NK-92 (cell line): ENCODE results near the gene NEU3.
"Not testable (repeated sequence)": the region's sequence is repeated elsewhere in the genome, so short reads cannot be mapped to it uniquely, and the experiment has no call there.

Experiments used
- DNase-seq: peaks from one replicate; lab custom pipeline; 2025; ENCODE audit not compliant: unreplicated experiment; lab: John Stamatoyannopoulos, UW

The NEU3 gene

DNA sequence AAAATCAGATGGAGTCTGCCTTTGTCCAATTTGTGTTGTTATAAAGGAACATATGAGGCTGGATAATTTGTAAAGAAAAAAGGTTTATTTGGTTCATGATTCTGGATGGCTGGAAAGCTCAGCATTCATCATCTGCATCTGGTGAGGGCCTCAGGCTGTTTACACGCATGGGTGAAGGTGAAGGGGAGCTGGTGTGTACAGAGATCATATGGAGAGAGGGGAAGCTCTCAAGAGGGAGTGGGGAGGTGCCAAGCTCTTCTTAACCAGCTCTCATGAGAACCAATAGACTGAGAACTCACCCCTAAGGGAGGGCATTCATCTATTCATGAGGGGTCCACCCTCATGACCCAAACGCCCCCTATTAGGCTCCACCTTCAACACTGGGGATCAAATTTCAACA lies 40.0 kb downstream of the NEU3 start:
- DNase-seq: no peak

GRCh38 chr11:75029836-75030631 lies 41.3 kb downstream of the NEU3 start:
- DNase-seq: no peak

DNA sequence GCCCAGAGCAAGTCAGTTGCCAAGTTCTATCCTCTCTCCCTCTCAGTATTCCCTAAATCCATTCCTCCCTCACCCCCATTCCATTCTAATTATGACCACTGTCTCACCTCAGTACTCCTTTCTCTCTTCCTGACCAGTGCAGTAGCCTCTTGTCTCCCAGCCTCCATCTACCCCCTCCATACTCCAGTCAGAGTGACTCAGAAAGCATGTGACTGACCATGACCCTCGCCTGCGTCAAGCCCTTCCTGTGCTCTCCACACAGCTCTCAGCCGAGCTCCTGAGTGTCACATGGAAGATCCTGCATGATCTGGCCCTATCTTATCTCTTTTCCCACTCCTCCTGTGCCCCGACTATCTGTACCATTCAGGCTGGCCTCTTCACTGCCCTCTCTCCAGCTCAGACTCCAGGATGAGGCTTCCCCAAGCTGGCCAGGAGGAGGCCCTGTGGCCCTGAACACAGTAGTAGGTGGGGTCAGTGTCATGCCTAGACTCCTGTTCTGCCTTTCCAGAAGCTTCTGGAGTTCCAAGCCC lies 42.6 kb downstream of the NEU3 start:
- no peak for DNase-seq

GRCh38 chr11:75031771-75032549 lies 43.2 kb downstream of the NEU3 start:
- DNase-seq: no peak

GRCh38 chr11:75032550-75032935 lies 43.8 kb downstream of the NEU3 start:
- no peak for DNase-seq

GRCh38 chr11:75033916-75034315 lies 45.2 kb downstream of the NEU3 start:
- DNase-seq: no peak

GRCh38 chr11:75035256-75035655 lies 46.5 kb downstream of the NEU3 start:
- DNase-seq: no peak

DNA sequence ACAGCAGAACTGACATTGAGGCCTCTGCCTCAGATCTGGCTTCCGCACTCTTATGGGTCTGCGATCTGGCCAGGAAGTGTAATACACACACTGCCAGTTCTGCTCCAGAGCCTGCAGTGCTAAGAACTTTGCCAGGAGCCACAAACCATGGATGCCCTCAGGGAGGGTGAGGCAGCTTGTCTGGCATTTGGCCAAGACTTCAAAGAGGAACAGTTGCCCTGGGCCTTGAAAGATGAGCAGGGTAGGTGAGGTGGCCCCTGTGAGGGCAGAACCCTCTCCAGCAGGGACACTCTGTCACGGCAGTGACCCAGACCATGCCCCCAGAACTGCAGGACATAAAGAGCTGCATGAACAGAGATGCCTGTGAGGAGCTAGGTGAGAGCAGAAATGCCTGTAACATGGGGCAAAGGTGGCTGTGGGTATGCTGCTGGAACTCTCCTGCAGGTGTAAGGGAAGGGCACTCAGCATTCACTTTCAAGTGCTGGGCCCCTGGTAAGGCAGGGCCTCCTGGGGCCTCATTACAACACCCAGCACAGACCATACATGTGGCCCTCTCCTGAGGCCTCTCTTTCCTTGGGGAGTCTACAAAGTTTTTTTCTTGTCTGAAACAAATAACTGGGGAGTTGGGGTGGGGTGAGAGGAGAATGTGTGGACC lies 47.3 kb downstream of the NEU3 start:
- DNase-seq: no peak

DNA sequence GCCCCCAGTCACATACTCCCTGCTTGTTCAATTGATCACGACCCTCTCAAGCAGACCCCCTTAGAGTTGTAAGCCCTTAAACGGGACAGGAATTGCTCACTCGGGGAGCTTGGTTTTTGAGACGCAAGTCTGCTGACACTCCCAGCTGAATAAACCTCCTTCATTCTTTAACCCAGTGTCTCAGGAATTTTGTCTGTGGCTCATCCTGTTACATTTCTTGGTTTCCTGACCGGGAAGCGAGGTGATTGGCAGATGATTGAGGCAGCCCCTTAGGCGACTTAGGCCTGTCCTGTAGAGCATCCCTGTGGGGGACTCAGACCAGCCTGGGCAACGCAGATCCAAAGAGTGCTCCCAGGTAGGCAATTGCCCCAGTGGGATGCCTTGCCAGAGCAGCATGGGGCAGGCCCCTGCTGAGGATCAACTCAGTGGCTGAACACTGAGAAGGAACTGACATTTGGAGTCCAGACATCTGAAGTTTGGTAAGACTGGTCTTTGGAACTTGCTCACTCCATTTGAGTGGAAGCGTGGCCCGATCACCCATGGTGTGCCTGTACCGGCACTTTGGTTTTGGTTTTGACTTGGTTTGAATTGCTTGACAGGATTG lies 51.5 kb downstream of the NEU3 start:
- no peak for DNase-seq

- DNase-seq: no peak
Measured at GRCh38 chr11:75041263-75041662, 52.5 kb downstream of the NEU3 start.

DNA sequence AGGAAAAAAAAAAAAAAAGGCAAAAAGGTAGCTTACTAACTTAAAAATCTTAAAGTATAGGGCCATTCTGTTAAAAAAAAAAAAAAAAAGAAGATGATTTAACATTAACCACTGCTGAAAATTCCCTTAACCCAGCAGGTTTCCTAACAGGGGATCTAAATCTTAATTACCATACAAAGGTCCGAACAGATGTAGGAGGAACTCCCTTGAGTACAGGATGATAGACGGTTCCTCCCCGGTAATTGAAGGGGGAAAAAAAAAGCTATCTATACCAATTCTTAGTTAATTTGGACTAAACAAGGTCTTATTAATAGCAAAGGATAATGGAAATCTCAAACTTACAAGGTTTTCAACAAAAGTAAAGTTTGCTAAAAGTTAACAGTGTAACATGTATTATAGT lies 53.1 kb downstream of the NEU3 start:
- DNase-seq: not testable (repeated sequence)

DNA sequence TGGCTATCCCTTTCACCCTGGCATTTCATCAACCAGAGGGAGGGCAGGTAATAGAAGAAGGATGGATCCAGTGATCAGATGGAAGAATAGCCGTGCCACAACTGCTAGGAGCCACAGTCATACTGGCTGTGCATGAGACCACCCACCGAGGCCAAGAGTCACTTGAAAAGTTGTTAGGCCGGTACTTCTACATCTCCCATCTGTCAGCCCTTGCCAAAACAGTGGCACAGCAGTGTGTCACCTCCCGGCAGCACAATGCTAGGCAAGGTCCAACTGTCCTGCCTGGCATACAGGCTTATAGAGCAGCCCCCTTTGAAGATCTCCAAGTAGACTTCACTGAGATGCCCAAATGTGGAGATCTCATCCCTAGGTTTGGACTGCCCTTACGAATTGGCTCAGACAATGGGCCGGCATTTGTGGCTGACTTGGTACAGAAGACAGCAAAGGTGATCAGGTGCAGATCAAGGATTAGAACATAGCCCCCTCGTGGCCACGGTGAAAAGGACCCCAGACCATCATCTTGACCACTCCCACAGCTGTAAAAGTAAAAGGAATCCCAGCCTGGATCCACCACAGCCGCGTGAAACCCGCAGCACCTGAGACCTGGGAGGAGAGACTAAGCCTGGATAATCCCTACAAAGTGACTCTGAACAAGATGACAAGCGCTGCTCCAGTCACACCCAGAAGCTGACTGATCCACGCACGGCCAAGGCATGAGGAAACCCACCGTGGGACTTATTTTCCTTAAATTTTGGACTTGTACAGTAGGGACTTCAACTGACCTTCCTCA lies 55.8 kb downstream of the NEU3 start:
- not testable (repeated sequence) for DNase-seq

DNA sequence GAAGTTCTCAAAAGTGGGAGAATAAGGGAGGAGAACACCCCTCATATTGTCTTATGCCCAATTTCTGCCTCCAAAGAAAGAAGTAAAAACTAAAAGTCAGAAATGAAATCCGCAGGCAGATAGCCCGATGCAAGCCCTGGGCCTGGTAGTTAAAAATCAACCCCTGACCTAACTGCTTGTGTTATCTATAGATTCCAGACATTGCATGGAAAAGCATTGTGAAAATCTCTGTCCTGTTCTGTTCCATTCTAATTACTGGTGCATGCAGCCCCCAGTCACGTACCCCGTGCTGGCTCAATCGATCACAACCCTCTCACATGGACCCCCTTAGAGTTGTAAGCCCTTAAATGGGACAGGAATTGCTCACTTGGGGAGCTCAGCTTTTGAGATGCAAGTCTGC lies 57.9 kb downstream of the NEU3 start:
- not testable (repeated sequence) for DNase-seq

DNA sequence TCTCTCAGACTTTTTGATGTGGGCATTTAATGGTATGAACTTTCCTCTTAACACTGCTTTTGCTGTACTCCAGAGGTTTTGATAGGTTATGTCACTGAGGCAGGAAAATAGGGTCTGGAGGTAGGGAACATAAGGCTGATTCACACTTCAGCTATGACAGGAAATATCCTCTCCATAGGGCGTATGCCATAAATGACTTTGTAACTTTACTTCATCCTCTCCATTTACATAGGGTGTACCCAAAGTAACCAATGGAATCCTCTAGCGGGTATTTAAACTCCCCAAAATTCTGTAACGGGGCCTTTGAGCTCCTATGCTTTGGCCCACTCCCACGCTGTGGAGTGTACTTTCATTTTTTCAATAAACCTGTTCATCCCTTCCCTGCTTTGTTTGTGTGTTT lies 58.5 kb downstream of the NEU3 start:
- no peak for DNase-seq

- not testable (repeated sequence) for DNase-seq
Measured at GRCh38 chr11:75049501-75050266, 61.0 kb downstream of the NEU3 start.

DNA sequence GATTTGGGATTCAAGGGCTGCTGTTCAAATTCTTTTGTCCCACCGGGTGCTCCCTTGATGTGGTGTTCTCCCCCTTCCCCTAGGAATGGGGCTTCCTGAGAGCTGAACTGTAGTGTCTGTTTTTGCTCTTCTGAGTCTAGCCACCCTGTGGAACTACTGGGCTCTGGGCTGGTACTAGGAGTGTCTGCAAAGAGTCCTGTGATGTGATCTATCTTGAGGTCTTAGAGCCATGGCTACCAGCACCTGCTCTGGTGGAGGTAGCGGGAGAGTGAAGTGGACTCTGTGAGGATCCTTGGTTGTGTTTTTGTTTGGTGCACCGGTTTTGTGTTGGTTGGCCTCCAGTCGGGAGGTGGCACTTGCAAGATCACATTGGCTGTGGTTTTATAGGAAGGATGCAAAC lies 61.8 kb downstream of the NEU3 start:
- no peak for DNase-seq

DNA sequence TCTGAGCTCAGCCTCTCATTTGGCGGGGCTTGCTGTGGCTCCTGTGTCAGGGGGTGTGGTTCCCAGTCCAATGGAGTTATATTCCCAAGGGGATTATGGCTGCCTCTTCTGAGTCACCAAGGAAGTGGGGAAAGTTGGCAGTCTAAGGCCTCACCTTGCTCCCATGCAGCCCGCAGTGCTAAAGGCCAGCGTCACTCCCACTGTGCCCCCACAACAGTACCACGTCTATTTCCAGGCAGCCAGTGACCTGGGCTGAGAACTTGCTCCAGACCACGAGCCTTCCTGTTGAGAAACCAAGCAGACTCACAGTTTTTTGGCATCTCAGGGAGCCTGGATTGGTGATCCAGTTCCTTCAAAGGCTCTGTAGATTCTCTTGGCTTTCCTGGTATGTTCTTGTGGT lies 62.3 kb downstream of the NEU3 start:
- no peak for DNase-seq

- no peak for DNase-seq
Measured at GRCh38 chr11:75052457-75052856, 63.7 kb downstream of the NEU3 start.

- no peak for DNase-seq
Measured at GRCh38 chr11:75055511-75055910, 66.8 kb downstream of the NEU3 start.

GRCh38 chr11:75056814-75057213 lies 68.1 kb downstream of the NEU3 start:
- no peak for DNase-seq
